SK-MEL-5 (cell line): Measurements from ENCODE around the gene ITGA6. TPM values are rescaled to one million over a fixed set of nuclear protein-coding genes. Genes with fewer than 3 reads are reported as not detected.
A peak's percentile ranks its signal among the peaks of the same experiment; 100 is the strongest.

Experiments used
- DNase-seq: peaks from one replicate; pipeline ENCODE4 v3.0.0-alpha.2; 2016; ENCODE audit warnings: low read depth, low spot score
- in situ Hi-C: cut with HindIII; loops from 2 replicates; pipeline ENCODE4 v1.10.0; 2016; ENCODE audit warnings: low sequenced_read_pairs, high pct_unique_total_duplicates, low pct_unique_long_range_greater_than_20kb
- total RNA-seq: library from RNA; depleted of rRNA; stranded (reverse); fragments of >200 nt; shearing (Covaris generic); gene quantifications from 2 replicates; pipeline ENCODE4 v1.2.3, GENCODE V29; 2014

The ITGA6 gene
- total RNA-seq, 1 experiment from 2014 or later: 61.5 TPM

DNA sequence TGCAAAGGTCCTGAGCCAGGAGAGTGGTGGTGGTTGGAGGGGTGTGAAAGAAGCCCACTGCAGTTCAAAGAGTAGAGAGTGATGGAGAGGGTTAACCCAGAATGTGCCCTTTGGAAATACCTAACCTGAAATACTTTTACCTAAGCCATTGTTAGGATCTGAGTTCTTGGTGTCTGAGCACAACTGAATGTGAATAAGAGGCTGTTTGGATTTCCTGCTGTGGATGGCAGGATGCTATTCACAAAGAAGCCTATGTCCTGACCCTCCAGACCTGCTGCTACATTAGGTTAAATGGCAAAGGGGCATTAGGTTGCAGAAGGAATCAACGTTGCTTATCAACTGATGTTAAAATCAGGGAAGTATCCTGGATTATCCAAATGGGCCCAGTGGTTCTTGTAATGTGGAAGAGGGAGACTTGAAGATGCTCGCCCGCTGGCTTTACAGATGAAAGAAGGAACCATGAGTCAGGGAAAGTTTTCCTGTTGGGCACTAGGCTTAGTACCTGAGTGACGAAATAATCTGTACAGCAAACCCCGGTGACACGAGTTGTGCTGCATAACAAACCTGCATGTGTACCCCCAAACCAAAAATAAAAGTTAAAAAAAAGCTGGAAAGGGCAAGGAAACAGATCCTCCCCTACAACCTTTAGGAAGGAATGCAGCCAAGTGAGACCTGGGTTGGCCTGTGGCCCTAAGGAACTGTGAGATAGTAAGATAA lies 27.2 kb downstream of the ITGA6 start:
- no peak for DNase-seq
- in situ Hi-C loops: no loop called here

DNA sequence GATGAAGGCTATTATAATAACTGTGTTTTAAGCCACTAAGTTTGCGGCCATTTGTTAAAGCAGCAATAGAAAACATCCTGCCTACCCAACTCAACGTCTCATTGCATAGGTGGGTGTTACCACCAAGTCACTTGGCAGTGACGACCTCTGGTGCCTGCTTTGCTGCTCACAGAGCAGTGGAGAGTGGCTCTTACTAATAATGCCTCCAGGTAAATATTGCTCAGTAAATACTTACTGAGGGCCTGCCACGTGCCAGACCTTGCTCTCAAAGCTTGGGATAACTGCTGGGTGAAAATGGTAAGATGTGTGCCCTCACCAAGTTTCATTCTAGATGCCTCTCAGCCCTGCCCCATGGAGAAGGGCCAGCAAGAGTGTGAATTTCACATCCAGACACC lies 27.7 kb downstream of the ITGA6 start:
- in situ Hi-C loops: no loop called here

DNA sequence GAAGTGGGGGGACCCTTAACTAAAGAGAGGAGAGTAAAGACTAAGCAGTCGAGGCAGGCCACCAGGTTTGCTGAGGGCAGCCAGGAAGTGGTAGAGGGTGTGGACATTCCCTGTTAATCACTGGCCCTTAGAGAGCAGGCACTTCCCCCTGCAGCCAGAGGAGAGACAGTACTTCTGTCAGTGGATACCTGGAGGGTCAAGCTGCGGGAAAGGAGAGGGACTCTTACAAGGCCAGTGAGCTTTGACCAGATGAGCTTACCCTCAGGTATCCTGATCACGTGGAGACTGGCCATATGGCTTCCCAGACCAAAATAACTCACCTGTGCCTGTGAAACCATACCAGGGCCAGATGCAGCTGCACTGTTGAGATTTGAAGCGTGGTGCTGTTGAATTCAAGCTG lies 28.6 kb downstream of the ITGA6 start:
- no peak for DNase-seq
- in situ Hi-C loops: no loop called here

More for the DNA sequence above, 27.7 kb downstream of the ITGA6 start:
- no peak for DNase-seq

- DNase-seq: no peak
- in situ Hi-C loops: no loop called here
These were observed 30.1 kb downstream of the ITGA6 start for GRCh38 chr2:172457536-172457935.

DNA sequence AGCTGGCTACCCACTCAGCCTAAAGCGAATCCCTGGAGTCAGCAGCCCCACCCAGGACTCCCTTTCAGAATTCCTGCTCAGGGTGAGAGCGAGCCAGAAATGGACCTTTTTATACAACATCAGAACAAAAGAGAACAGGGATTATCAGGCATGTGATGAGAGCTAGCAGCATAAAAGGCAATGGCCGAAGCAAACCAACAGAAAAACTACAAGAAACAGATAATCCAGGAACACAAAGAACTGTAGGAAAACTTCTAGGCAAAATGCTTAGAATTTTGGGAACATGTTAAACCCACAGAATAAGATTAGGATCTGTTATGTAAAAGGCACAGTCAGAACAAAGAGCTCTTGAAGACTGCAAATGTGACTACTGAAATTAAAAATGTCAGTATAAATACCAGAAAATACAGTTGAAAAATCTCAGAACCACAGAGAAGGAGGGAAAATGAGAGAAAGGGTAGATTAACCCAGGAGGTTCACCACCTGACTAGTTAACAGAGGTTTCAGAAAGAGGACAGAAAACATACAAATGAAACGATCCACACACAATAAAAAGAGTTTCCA lies 31.3 kb downstream of the ITGA6 start:
- in situ Hi-C loops: no loop called here
- no peak for DNase-seq

- DNase-seq: peak; percentile 97
- in situ Hi-C loops: no loop called here
These were observed 33.4 kb downstream of the ITGA6 start for GRCh38 chr2:172460780-172461201.

- in situ Hi-C loops: no loop called here
- peak; percentile 57 for DNase-seq
These were observed 34.4 kb downstream of the ITGA6 start for GRCh38 chr2:172461591-172462372.

- no peak for DNase-seq
- in situ Hi-C loops: no loop called here
These were observed 35.0 kb downstream of the ITGA6 start for GRCh38 chr2:172462373-172462848.

GRCh38 chr2:172462849-172463381 lies 35.5 kb downstream of the ITGA6 start:
- in situ Hi-C loops: no loop called here
- DNase-seq: peak; percentile 13

- DNase-seq: no peak
- in situ Hi-C loops: no loop called here
These were observed 37.2 kb downstream of the ITGA6 start for GRCh38 chr2:172464400-172465129.

- peak; percentile 79 for DNase-seq
- in situ Hi-C loops: no loop called here
These were observed 38.3 kb downstream of the ITGA6 start for GRCh38 chr2:172465417-172466334.

- in situ Hi-C loops: no loop called here
- DNase-seq: no peak
These were observed 40.0 kb downstream of the ITGA6 start for GRCh38 chr2:172467382-172467781.

DNA sequence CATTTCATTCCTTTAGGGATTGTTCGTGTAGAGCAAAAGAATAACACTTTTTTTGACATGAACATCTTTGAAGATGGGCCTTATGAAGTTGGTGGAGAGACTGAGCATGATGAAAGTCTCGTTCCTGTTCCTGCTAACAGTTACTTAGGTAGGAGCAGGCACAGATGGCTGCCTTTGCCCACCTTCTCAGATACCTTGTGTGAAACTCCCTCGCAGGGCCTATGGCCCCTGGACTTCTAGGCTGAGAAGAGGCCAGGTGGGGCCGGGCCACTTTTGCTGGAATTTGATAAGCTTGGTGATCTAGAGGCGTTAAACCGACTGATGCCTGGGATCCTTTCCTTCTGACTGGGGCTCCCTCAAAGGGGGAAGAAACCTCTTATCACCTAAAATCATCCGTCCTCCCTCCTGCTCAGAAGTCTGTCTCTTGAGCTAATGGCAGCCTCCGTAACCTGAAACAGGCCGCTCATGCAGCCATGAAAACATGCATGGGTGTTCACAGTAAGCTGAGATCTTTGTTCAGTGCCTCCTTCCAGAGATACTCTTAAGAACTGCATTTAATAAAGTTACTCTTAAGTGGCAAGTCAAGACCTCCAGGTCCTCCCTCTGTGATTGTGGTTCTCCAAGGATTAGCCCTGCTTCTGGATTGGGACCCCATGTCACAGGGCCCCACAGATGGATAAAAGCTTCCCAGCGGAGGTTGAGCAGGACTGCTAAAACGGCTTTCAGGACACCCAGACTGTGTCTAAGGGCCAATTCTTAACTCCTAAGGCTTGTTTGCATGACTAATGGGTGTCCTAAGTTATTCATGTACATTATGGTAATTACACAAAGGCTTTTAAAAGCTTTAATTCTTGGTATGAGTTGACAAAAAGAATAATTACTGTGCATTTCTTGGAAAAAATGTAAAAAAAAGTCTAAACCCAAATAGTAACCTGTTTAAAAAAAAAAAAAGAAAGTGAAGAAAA lies 43.9 kb downstream of the ITGA6 start:
- in situ Hi-C loops: no loop called here
- no peak for DNase-seq

GRCh38 chr2:172472446-172473033 lies 45.2 kb downstream of the ITGA6 start:
- in situ Hi-C loops: no loop called here
- no peak for DNase-seq

GRCh38 chr2:172473167-172473566 lies 45.8 kb downstream of the ITGA6 start:
- in situ Hi-C loops: no loop called here

More at GRCh38 chr2:172473167-172473566, 45.8 kb downstream of the ITGA6 start:
- DNase-seq: no peak
